Endothelial cell of umbilical vein (primary cell): ENCODE results near the gene SEMA3A. TPM values are rescaled to one million over a fixed set of nuclear protein-coding genes. Genes with fewer than 3 reads are reported as not detected.

Experiments
- BruUV-seq: library from RNA; stranded (reverse); fragments of 400-500 nt; replicated peaks from 2 replicates; lab custom pipeline; 2021; lab: Mats Ljungman, UMichigan
- CTCF ChIA-PET: fragments of 300-600, 350-600 bp; sonication (Branson Sonifier 250); formaldehyde crosslinking; loops from one replicate; lab custom pipeline; 2021; ENCODE audit warnings: antibody characterized with exemption, inconsistent platforms; lab: Charles Lee
- POLR2A ChIA-PET: fragments of 300-600, 350-600 bp; sonication (Branson Sonifier 250); formaldehyde crosslinking; loops from one replicate; lab custom pipeline; 2021; ENCODE audit warnings: antibody characterized with exemption, inconsistent platforms; lab: Charles Lee
- DNase-seq: peaks from one replicate; pipeline ENCODE4 v3.0.0-alpha.2; 2011; ENCODE audit warnings: low read depth, low spot score
- FAIRE-seq: peaks from 2 replicates; lab custom pipeline; 2011; peaks lifted over from hg19 to GRCh38; lab: Jason Lieb, UNC
- H2AFZ ChIP-seq: 2 replicates; pipeline ENCODE4 v1.6.0; 2012; ENCODE audit warnings: low read depth, low read length, control low read depth, inconsistent platforms
- H3K27ac ChIP-seq: 2 replicates; pipeline ENCODE4 v1.5.1; 2011; ENCODE audit warnings: low read depth, mild to moderate bottlenecking, control low read depth, low read length, moderate library complexity; ENCODE audit not compliant: insufficient read depth
- H3K27me3 ChIP-seq, 2 experiments: 2 replicates each; pipeline versions ENCODE4 v1.6.0 to v1.6.1; 2011; ENCODE audit warnings: low read length in 2 of 2, mixed read lengths in 1 of 2; ENCODE audit not compliant: control insufficient read depth in 2 of 2, insufficient read depth in 2 of 2
- H3K36me3 ChIP-seq, 2 experiments: 2 replicates in 1 of 2; 3 replicates in 1 of 2; pipeline ENCODE4 v1.5.1; 2011; ENCODE audit warnings: low read length in 2 of 2, mild to moderate bottlenecking in 1 of 2, moderate library complexity in 1 of 2; ENCODE audit not compliant: control insufficient read depth in 2 of 2, insufficient read depth in 2 of 2; ENCODE audit errors: extremely low read depth in 1 of 2
- H3K4me1 ChIP-seq: 3 replicates; pipeline ENCODE4 v1.5.1; 2011; ENCODE audit warnings: mild to moderate bottlenecking, low read length; ENCODE audit not compliant: control insufficient read depth, insufficient read depth; ENCODE audit errors: extremely low read depth
- H3K4me2 ChIP-seq: 2 replicates; pipeline ENCODE4 v1.6.1; 2011; ENCODE audit warnings: low read length, control low read depth, mixed read lengths; ENCODE audit not compliant: insufficient read depth
- H3K4me3 ChIP-seq, 3 experiments: fragments of 200-600 bp in 1 of 3; sonication (generic), shearing (Covaris generic) in 1 of 3; replicated peaks in 1 of 3; 2 replicates each; pipeline ENCODE4 v1.5.1; 2011 to 2016; ENCODE audit warnings: control low read depth in 3 of 3, low read length in 3 of 3, mild to moderate bottlenecking in 2 of 3, inconsistent platforms in 1 of 3, low read depth in 1 of 3, moderate library complexity in 1 of 3; ENCODE audit not compliant: insufficient read depth in 1 of 3
- H3K79me2 ChIP-seq: 2 replicates; pipeline ENCODE4 v1.6.0; 2012; ENCODE audit warnings: low read length, inconsistent platforms; ENCODE audit not compliant: control insufficient read depth, insufficient read depth
- H3K9ac ChIP-seq: replicated peaks from 2 replicates; pipeline ENCODE3; 2011; ENCODE audit warnings: low read length, control low read depth; ENCODE audit not compliant: insufficient read depth; ENCODE audit errors: extremely low read depth
- H3K9me1 ChIP-seq: replicated peaks from 3 replicates; pipeline ENCODE4 v1.6.0; 2011; ENCODE audit warnings: mild to moderate bottlenecking, low read length; ENCODE audit not compliant: control insufficient read depth, insufficient read depth; ENCODE audit errors: extremely low read depth
- H3K9me3 ChIP-seq: replicated peaks from 2 replicates; pipeline ENCODE4 v1.5.1; 2012; ENCODE audit warnings: low read length, inconsistent platforms; ENCODE audit not compliant: control insufficient read depth, insufficient read depth
- H4K20me1 ChIP-seq: replicated peaks from 2 replicates; pipeline ENCODE3; 2011; ENCODE audit warnings: mild to moderate bottlenecking, low read length; ENCODE audit not compliant: control insufficient read depth, insufficient read depth; ENCODE audit errors: extremely low read depth
- EZH2 ChIP-seq: IDR thresholded peaks from 2 replicates; pipeline ENCODE4 v1.6.1; 2012; ENCODE audit warnings: borderline replicate concordance, low read depth, mild to moderate bottlenecking, moderate library complexity, low read length, inconsistent platforms; ENCODE audit not compliant: severe bottlenecking
- FOS ChIP-seq: IDR thresholded peaks from 2 replicates; pipeline ENCODE4 v1.6.1; 2011; ENCODE audit warnings: mild to moderate bottlenecking, low read length, moderate library complexity, borderline replicate concordance; ENCODE audit not compliant: insufficient read depth
- GATA2 ChIP-seq: IDR thresholded peaks from 2 replicates; pipeline ENCODE4 v1.7.0; 2011; ENCODE audit warnings: low read depth, mild to moderate bottlenecking, moderate library complexity, mixed read lengths, low read length; ENCODE audit not compliant: insufficient read length, insufficient read depth
- JUN ChIP-seq: IDR thresholded peaks from 2 replicates; pipeline ENCODE4 v1.6.1; 2011; ENCODE audit warnings: borderline replicate concordance, low read depth; ENCODE audit not compliant: insufficient read length, insufficient read depth
- MYC ChIP-seq: IDR thresholded peaks from one replicate; pipeline ENCODE4 v1.6.1; 2011; ENCODE audit warnings: mild to moderate bottlenecking, low read depth, low read length
- POLR2A ChIP-seq: IDR thresholded peaks from 2 replicates; pipeline ENCODE4 v1.6.1; 2012; ENCODE audit warnings: low read depth, mild to moderate bottlenecking, control low read depth, low read length
- POLR2AphosphoS5 ChIP-seq: IDR thresholded peaks from 2 replicates; pipeline ENCODE4 v1.6.1; 2012; ENCODE audit warnings: low read depth, mild to moderate bottlenecking, control low read depth, low read length, moderate library complexity; ENCODE audit not compliant: insufficient read depth
- dilution Hi-C: fragments of 300-500 bp; cut with MboI; formaldehyde crosslinking; loops from one replicate; pipeline ENCODE4 v1.15.0; 2019; ENCODE audit warnings: low sequenced_read_pairs; ENCODE audit not compliant: extremely low pct_ligation_motif_present
- intact Hi-C: fragments of 100-400 bp; cut with micrococcal nuclease; formaldehyde crosslinking; loops from one replicate; pipeline ENCODE4 v1.10.0; 2022
- polyA plus RNA-seq, 4 experiments: library from polyadenylated mRNA; depleted of rRNA in 3 of 4; stranded (reverse) in 3 of 4; unstranded in 1 of 4; fragments of >200 nt; gene quantifications; 2 replicates each; pipeline versions ENCODE4 v1.2.1 to v1.2.3, GENCODE V29; 2011 to 2012; ENCODE audit warnings: missing spikeins in 1 of 4
- total RNA-seq: library from RNA; stranded (reverse); gene quantifications from 2 replicates; pipeline ENCODE4 v1.2.3, GENCODE V29; 2021
- TF ChIP-seq, protein P1 (sequence below), 2 donors: IDR thresholded peaks; 1 replicate in 1 of 2; 2 replicates in 1 of 2; pipeline ENCODE4 v1.5.1; 2011; ENCODE audit warnings: low read length in 2 of 2, mild to moderate bottlenecking in 2 of 2, moderate library complexity in 2 of 2, control low read depth in 1 of 2, inconsistent platforms in 1 of 2, low read depth in 1 of 2; ENCODE audit not compliant: insufficient read depth in 1 of 2; ENCODE audit errors: extremely low read depth in 1 of 2
- TF ChIP-seq, protein P2 (sequence below): IDR thresholded peaks from 2 replicates; pipeline ENCODE4 v1.6.1; 2011; ENCODE audit not compliant: insufficient read depth, insufficient read length

Gene SEMA3A
- total and polyA plus RNA-seq, 2 donors (not counting 3 experiments of a cell fraction or from before 2014, with no cell fraction given): 0.68 to 1.2 TPM

DNA sequence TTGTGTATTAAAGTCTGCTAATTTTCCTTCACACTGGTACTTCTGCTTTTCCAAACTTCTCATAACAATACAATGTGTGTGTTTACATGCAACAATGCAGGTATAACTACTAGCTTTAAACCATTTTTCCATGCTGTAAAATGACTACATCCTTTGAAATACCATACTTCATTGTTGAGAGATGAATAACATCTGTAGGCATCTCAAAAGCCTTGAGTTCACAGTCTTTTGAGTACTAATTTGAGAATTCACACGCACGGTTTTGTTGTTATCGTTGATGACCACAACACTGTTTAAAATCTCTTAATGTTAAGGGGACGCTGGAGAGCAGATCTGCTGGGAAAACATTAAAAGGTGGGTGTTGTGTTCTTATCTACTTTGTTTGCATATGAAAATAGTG is 37.4 kb downstream of the SEMA3A start:
- H3K27me3 ChIP-seq: no peaks in the 10 kb centered on the region
- POLR2A ChIA-PET: no interaction called here
- dilution Hi-C loops: no loop called here
- no peaks in the 10 kb centered on the region for H3K79me2 ChIP-seq
- H4K20me1 ChIP-seq: no peaks in the 10 kb centered on the region
- H3K4me2 ChIP-seq: no peak overlapping the region
- DNase-seq: no peak
- TF ChIP-seq GATA2: no peak
- no peak for TF ChIP-seq MYC
- TF ChIP-seq, protein P1, sequence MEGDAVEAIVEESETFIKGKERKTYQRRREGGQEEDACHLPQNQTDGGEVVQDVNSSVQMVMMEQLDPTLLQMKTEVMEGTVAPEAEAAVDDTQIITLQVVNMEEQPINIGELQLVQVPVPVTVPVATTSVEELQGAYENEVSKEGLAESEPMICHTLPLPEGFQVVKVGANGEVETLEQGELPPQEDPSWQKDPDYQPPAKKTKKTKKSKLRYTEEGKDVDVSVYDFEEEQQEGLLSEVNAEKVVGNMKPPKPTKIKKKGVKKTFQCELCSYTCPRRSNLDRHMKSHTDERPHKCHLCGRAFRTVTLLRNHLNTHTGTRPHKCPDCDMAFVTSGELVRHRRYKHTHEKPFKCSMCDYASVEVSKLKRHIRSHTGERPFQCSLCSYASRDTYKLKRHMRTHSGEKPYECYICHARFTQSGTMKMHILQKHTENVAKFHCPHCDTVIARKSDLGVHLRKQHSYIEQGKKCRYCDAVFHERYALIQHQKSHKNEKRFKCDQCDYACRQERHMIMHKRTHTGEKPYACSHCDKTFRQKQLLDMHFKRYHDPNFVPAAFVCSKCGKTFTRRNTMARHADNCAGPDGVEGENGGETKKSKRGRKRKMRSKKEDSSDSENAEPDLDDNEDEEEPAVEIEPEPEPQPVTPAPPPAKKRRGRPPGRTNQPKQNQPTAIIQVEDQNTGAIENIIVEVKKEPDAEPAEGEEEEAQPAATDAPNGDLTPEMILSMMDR (IDR thresholded peaks at IDR 0.05; ENCODE audit: extremely low read depth in 1 of 2, insufficient read depth in 1 of 2, low read depth in 1 of 2, low read length in 2 of 2): no peak
- H3K9me3 ChIP-seq: no peaks in the 10 kb centered on the region
- no peak overlapping the region for H3K4me3 ChIP-seq
- CTCF ChIA-PET: no interaction called here
- H2AFZ ChIP-seq: no peak overlapping the region
- intact Hi-C loops: no loop called here
- FAIRE-seq: no peak
- no peaks in the 10 kb centered on the region for H3K9me1 ChIP-seq
- no peak overlapping the region for H3K9ac ChIP-seq
- H3K27ac ChIP-seq: no peak overlapping the region
- H3K4me1 ChIP-seq: no peaks in the 10 kb centered on the region
- no TSS peak for BruUV-seq
- no peaks in the 10 kb centered on the region for H3K36me3 ChIP-seq

DNA sequence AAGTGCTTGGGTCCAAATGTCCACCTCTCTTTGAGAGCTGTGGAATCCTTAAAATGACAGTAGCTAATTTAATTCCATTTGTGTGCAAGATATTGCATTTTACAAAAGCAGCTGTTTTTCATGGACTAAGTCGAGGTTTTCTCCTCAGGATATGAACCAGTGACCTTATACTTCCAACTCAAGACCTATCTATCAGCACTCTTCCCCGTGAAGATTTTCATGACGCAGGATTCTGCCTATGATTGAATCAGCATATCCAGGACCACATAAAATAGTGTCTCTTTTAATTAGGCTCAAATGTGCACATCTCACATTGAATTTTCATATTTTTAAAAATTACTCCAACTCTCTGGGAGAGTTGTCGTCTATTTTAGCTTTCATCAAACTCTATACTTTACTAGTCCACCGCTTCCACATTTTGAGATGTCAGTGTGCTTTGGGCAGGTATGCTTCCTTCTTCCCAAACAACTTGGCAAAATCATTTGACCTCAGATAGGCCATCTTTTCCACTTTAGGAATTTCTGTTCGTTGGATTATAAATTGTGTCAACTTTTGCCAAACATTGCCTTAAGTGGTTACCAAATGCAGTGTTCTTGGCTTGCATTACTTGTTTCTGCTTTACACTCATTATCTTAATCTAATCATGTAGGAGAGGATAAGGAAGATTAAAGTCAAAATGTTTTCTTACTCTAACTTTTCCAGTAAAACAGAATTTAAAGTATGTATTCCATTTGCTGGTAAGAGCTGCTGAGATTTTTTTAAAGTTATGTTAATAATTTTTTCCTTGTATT is 39.4 kb downstream of the SEMA3A start:
- H4K20me1 ChIP-seq: no peaks in the 10 kb centered on the region
- DNase-seq: no peak
- no peaks in the 10 kb centered on the region for H3K79me2 ChIP-seq

More for the DNA sequence above, 39.4 kb downstream of the SEMA3A start:
- intact Hi-C loops (no loop called here), dilution Hi-C loops (no loop called here)
- TF ChIP-seq POLR2AphosphoS5: no peak
- no peak for TF ChIP-seq MYC
- TF ChIP-seq GATA2: no peak
- TF ChIP-seq POLR2A: no peak
- TF ChIP-seq, protein P2, sequence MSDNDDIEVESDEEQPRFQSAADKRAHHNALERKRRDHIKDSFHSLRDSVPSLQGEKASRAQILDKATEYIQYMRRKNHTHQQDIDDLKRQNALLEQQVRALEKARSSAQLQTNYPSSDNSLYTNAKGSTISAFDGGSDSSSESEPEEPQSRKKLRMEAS: no peak
- no peak for TF ChIP-seq JUN
- TF ChIP-seq FOS: no peak
- TF ChIP-seq EZH2: no peak
- TF ChIP-seq, protein P1 (IDR thresholded peaks at IDR 0.05; ENCODE audit: extremely low read depth in 1 of 2, insufficient read depth in 1 of 2, low read depth in 1 of 2, low read length in 2 of 2): no peak
- CTCF ChIA-PET: interaction anchor here (0.6 to 1.0 kb wide), 2 partner anchors 13 to 16 kb away, joined by 3 read pairs; no protein-coding TSS in a partner anchor
- Histone ChIP-seq H3K4me3 (no peak overlapping the region), H3K9me3 (no peaks in the 10 kb centered on the region), H3K36me3 (no peaks in the 10 kb centered on the region), H3K9me1 (no peaks in the 10 kb centered on the region), H3K4me2 (no peak overlapping the region), H3K27me3 (no peaks in the 10 kb centered on the region), H3K9ac (no peak overlapping the region), H2AFZ (no peak overlapping the region), H3K27ac (no peak overlapping the region), H3K4me1 (no peaks in the 10 kb centered on the region)
- POLR2A ChIA-PET: no interaction called here
- no TSS peak for BruUV-seq
- no peak for FAIRE-seq
